Epithelial cell of esophagus (primary cell): ENCODE data around the gene ZNF697.
"Not testable (repeated sequence)": the region's sequence is repeated elsewhere in the genome, so short reads cannot be mapped to it uniquely, and the experiment has no call there.

Experiments
- DNase-seq: peaks from one replicate; pipeline ENCODE4 v3.0.0; 2010; ENCODE audit warnings: low read depth
- H3K4me3 ChIP-seq: 2 replicates; pipeline ENCODE4 v1.5.1; 2011; ENCODE audit warnings: mild to moderate bottlenecking, low read length, control low read depth
- CTCF ChIP-seq: IDR thresholded peaks from 2 replicates; pipeline ENCODE4 v1.5.1; 2011; ENCODE audit warnings: low read depth, mild to moderate bottlenecking, low read length, control low read depth, inconsistent platforms; ENCODE audit not compliant: insufficient read depth; ENCODE audit errors: missing control alignments

The ZNF697 gene

GRCh38 chr1:119590393-119590792 lies 57.7 kb downstream of the ZNF697 start:
- H3K4me3 ChIP-seq = no peak overlapping the region
- no peak for DNase-seq
- TF ChIP-seq CTCF = no peak

GRCh38 chr1:119588621-119589020 lies 59.4 kb downstream of the ZNF697 start:
- no peak overlapping the region for H3K4me3 ChIP-seq
- no peak for DNase-seq
- TF ChIP-seq CTCF = no peak

GRCh38 chr1:119587341-119587740 lies 60.7 kb downstream of the ZNF697 start:
- no peak for TF ChIP-seq CTCF
- DNase-seq = no peak

GRCh38 chr1:119585801-119586200 lies 62.3 kb downstream of the ZNF697 start:
- not testable (repeated sequence) for H3K4me3 ChIP-seq, DNase-seq

More at GRCh38 chr1:119587341-119587740, 60.7 kb downstream of the ZNF697 start:
- H3K4me3 ChIP-seq = no peak overlapping the region

GRCh38 chr1:119582801-119583200 lies 65.3 kb downstream of the ZNF697 start:
- TF ChIP-seq CTCF = peak; percentile 67
- DNase-seq = peak; percentile 70
- no peak overlapping the region for H3K4me3 ChIP-seq

GRCh38 chr1:119581076-119581475 lies 67.0 kb downstream of the ZNF697 start:
- not testable (repeated sequence) for DNase-seq, H3K4me3 ChIP-seq

- DNase-seq = no peak
- TF ChIP-seq CTCF = no peak
- no peak overlapping the region for H3K4me3 ChIP-seq
Measured at GRCh38 chr1:119573886-119574285, 74.2 kb downstream of the ZNF697 start.

GRCh38 chr1:119569930-119570622 lies 78.0 kb downstream of the ZNF697 start:
- DNase-seq, H3K4me3 ChIP-seq: not testable (repeated sequence)
